ENCODE measurements around the gene BAIAP3. TPM values are rescaled to one million over a fixed set of nuclear protein-coding genes. Genes with fewer than 3 reads are reported as not detected.

The BAIAP3 gene
- total and polyA plus RNA-seq, 2 of the 8 experiments (the other 6 are each of a cell fraction or from before 2014, with no cell fraction given): 2.9 to 6.8 TPM

GRCh38 chr16:1397779-1398178 is 64.3 kb downstream of the BAIAP3 start:
- Histone ChIP-seq H2AFZ (ENCODE audit: low read length) (no peak overlapping the region), H3K9me3 (ENCODE audit: insufficient read depth in 2 of 2, low read depth in 1 of 2, low read length in 1 of 2) (no peaks in the 10 kb centered on the region), H2BK12ac (ENCODE audit: low read depth, low read length) (no peak overlapping the region), H3K27me3 (replicated peaks in 1 of 4; ENCODE audit: control insufficient read depth in 3 of 4, extremely low read depth in 1 of 4, insufficient read depth in 3 of 4, low read length in 3 of 4) (no peaks in the 10 kb centered on the region), H2BK120ac (replicated peaks; ENCODE audit: low read depth, low read length) (no peak overlapping the region), H3K14ac (ENCODE audit: insufficient read length) (no peak overlapping the region), H2BK15ac (ENCODE audit: low read length) (no peak overlapping the region), H3K27ac (ENCODE audit: low read depth, low read length) (no peak overlapping the region), H3K56ac (replicated peaks; ENCODE audit: insufficient read length, low read depth, low read length) (no peak overlapping the region), H4K8ac (ENCODE audit: extremely low read depth, insufficient read depth, low read length) (no peak overlapping the region; the same call in 1 of the 2 replicates), H3K18ac (ENCODE audit: extremely low read depth, low read length) (no peak overlapping the region), H4K91ac (replicated peaks; ENCODE audit: insufficient read length, low read length) (no peak overlapping the region), H4K20me1 (replicated peaks in 1 of 2; ENCODE audit: control insufficient read depth in 1 of 2, insufficient read depth in 2 of 2, low read length in 2 of 2) (peaks cover 0 to 4% of the 10 kb centered on the region in 2 experiments), H2BK20ac (ENCODE audit: low read length) (no peak overlapping the region), H3K4me3 (ENCODE audit: extremely low read depth in 1 of 4, insufficient read depth in 2 of 4, low read depth in 3 of 4, low read length in 4 of 4) (no peak overlapping the region), H4K5ac (ENCODE audit: insufficient read length, low read depth, low read length) (no peak overlapping the region), H2AK5ac (ENCODE audit: low read depth, low read length) (no peak overlapping the region), H2BK5ac (ENCODE audit: low read depth, low read length) (no peak overlapping the region), H3K79me2 (ENCODE audit: control insufficient read depth in 1 of 2, insufficient read depth in 2 of 2, low read length in 2 of 2) (no peaks in the 10 kb centered on the region), H3K23ac (ENCODE audit: insufficient read length) (no peak overlapping the region), H3K36me3 (ENCODE audit: control insufficient read depth in 2 of 4, insufficient read depth in 4 of 4, low read length in 3 of 4) (peaks cover 0 to 16% (median 6%) of the 10 kb centered on the region in 4 experiments; a peak in 3 of 8 replicates), H3K9ac (replicated peaks in 1 of 4; ENCODE audit: extremely low read depth in 1 of 4, low read depth in 3 of 4, low read length in 3 of 4) (no peak overlapping the region), H3K23me2 (ENCODE audit: low read depth, low read length) (no peaks in the 10 kb centered on the region), H3K4me1 (replicated peaks in 1 of 4; ENCODE audit: control insufficient read depth in 3 of 4, insufficient read depth in 4 of 4, low read length in 3 of 4) (no peaks in the 10 kb centered on the region), H3K79me1 (ENCODE audit: low read depth, low read length) (no peaks in the 10 kb centered on the region), H3K4me2 (ENCODE audit: insufficient read depth in 1 of 2, low read depth in 2 of 2, low read length in 2 of 2) (no peak overlapping the region), H3K4ac (replicated peaks; ENCODE audit: insufficient read length, low read depth, low read length) (no peak overlapping the region)
- FAIRE-seq (no peak), DNase-seq (ENCODE audit: low read depth in 1 of 2, low spot score in 2 of 2) (no peak)
- WGBS, 2 experiments (ENCODE audit: extremely low coverage in 1 of 2, insufficient coverage in 1 of 2, insufficient read length in 1 of 2, insufficient replicate concordance in 2 of 2, low coverage in 1 of 2, low lambda C conversion rate in 2 of 2, missing lambda C conversion rate in 1 of 2): 96% methylated on average over 21 of the region's 21 CpGs; no CpG with 5 or more reads in 1 of the 2 experiments
- TF ChIP-seq ATF2 (IDR thresholded peaks at IDR 0.05; ENCODE audit: low read length) (no peak), RXRA (IDR thresholded peaks at IDR 0.05; ENCODE audit: insufficient read depth, low read depth, low read length) (no peak)
- TF ChIP-seq, protein P1, sequence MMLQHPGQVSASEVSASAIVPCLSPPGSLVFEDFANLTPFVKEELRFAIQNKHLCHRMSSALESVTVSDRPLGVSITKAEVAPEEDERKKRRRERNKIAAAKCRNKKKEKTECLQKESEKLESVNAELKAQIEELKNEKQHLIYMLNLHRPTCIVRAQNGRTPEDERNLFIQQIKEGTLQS (IDR thresholded peaks at IDR 0.05; ENCODE audit: insufficient read depth, low read depth, low read length): no peak
- ChIA-PET CTCF (ENCODE audit: partially characterized antibody) (interaction anchor here (1.3 kb wide), 1 partner anchor 34 kb away, joined by 4 read pairs; no protein-coding TSS in a partner anchor), POLR2A (ENCODE audit: partially characterized antibody) (interaction anchor here (1.3 kb wide), 1 partner anchor 12 kb away, joined by 3 read pairs; no protein-coding TSS in a partner anchor)
